T-helper 1 cell (primary cell): ENCODE measurements around the gene FCF1.

ENCODE experiments used
- DNase-seq, 5 donors: peaks; one replicate each; pipeline ENCODE4 v3.0.0-alpha.2; 2012 to 2020

The FCF1 gene

DNA sequence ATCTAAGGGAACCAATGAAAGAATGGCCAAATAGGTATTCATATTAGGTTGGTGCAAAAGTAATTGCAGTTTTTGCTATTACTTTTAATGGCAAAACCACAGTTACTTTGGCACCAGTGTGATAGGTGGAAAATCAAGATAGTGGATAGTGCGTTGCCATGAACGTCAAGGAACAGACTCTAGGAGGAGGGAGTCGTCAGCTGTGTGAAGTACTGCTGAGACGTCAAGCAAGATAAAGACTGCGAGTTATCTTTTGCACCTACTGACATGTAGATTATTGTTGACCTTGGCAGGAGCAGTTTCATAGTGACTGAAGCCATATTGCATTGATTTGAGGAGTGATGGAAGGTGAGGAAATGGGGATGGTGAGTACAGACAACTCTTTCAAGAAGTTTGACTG is 58.5 kb downstream of the FCF1 start:
- no peak for DNase-seq

DNA sequence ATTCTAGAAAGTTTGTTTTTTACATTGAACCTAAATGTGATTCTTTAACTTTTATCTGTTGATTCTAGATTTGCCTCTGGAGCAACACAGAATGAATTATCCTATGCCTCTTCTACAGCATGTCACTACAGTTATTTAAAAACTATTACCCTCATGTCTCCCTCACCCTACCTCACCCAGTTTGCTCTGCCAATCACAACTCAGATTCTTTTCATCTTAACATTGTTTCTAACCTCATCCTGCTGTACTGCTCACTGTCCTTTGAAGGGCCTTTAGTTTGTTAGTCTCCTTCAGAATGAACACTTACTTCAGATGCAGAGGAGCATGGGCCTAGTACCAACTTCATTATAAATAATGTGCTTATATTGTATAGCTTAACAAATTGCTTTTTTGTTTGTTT is 71.7 kb downstream of the FCF1 start:
- DNase-seq: no peak

GRCh38 chr14:74785056-74785613 is 72.2 kb downstream of the FCF1 start:
- DNase-seq: no peak

- no peak for DNase-seq
Observed at GRCh38 chr14:74786796-74787315, 73.9 kb downstream of the FCF1 start.
